ENCODE results near the gene TERF2IP. TPM values are rescaled to one million over a fixed set of nuclear protein-coding genes. Genes with fewer than 3 reads are reported as not detected.

TERF2IP gene, protein sequence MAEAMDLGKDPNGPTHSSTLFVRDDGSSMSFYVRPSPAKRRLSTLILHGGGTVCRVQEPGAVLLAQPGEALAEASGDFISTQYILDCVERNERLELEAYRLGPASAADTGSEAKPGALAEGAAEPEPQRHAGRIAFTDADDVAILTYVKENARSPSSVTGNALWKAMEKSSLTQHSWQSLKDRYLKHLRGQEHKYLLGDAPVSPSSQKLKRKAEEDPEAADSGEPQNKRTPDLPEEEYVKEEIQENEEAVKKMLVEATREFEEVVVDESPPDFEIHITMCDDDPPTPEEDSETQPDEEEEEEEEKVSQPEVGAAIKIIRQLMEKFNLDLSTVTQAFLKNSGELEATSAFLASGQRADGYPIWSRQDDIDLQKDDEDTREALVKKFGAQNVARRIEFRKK
- 10 to 100 TPM; 28.6 to 44.0 (median 32.9) TPM for polyA plus RNA-seq
- long read RNA-seq, donor 1: 0 reads
- long read RNA-seq, donor 2, transcript TERF2IP-201 (3 exons, 2,118 nt): major isoform, 8 of 15 reads
- long read RNA-seq, donor 2, partial matches to known transcripts: 7 of 15 reads
- long read RNA-seq, donor 2, other reads (novel, unspliced or antisense): 0 of 15 reads
- long read RNA-seq, donor 3, transcript TERF2IP-201 (3 exons, 2,118 nt): major isoform, 34 of 39 reads
- long read RNA-seq, donor 3, partial matches to known transcripts: 5 of 39 reads
- long read RNA-seq, donor 3, other reads (novel, unspliced or antisense): 0 of 39 reads
- long read RNA-seq, donor 4: 0 reads
- long read RNA-seq, donor 5, transcript TERF2IP-201 (3 exons, 2,118 nt): major isoform, 12 of 25 reads
- long read RNA-seq, donor 5, partial matches to known transcripts: 13 of 25 reads
- long read RNA-seq, donor 5, other reads (novel, unspliced or antisense): 0 of 25 reads
- long read RNA-seq, donor 6, transcript TERF2IP-201 (3 exons, 2,118 nt): major isoform, 34 of 34 reads
- long read RNA-seq, donor 6, partial matches to known transcripts: 0 of 34 reads
- long read RNA-seq, donor 6, other reads (novel, unspliced or antisense): 0 of 34 reads
- long read RNA-seq, donor 7, transcript TERF2IP-201 (3 exons, 2,118 nt): major isoform, 75 of 75 reads
- long read RNA-seq, donor 7, partial matches to known transcripts: 0 of 75 reads
- long read RNA-seq, donor 7, other reads (novel, unspliced or antisense): 0 of 75 reads
- long read RNA-seq, donor 8, transcript TERF2IP-201 (3 exons, 2,118 nt): major isoform, 8 of 8 reads
- long read RNA-seq, donor 8, partial matches to known transcripts: 0 of 8 reads
- long read RNA-seq, donor 8, other reads (novel, unspliced or antisense): 0 of 8 reads
- long read RNA-seq, donor 9, transcript TERF2IP-201 (3 exons, 2,118 nt): major isoform, 13 of 13 reads
- long read RNA-seq, donor 9, partial matches to known transcripts: 0 of 13 reads
- long read RNA-seq, donor 9, other reads (novel, unspliced or antisense): 0 of 13 reads
- long read RNA-seq, donor 10, transcript TERF2IP-201 (3 exons, 2,118 nt): major isoform, 56 of 56 reads
- long read RNA-seq, donor 10, partial matches to known transcripts: 0 of 56 reads
- long read RNA-seq, donor 10, other reads (novel, unspliced or antisense): 0 of 56 reads

DNA sequence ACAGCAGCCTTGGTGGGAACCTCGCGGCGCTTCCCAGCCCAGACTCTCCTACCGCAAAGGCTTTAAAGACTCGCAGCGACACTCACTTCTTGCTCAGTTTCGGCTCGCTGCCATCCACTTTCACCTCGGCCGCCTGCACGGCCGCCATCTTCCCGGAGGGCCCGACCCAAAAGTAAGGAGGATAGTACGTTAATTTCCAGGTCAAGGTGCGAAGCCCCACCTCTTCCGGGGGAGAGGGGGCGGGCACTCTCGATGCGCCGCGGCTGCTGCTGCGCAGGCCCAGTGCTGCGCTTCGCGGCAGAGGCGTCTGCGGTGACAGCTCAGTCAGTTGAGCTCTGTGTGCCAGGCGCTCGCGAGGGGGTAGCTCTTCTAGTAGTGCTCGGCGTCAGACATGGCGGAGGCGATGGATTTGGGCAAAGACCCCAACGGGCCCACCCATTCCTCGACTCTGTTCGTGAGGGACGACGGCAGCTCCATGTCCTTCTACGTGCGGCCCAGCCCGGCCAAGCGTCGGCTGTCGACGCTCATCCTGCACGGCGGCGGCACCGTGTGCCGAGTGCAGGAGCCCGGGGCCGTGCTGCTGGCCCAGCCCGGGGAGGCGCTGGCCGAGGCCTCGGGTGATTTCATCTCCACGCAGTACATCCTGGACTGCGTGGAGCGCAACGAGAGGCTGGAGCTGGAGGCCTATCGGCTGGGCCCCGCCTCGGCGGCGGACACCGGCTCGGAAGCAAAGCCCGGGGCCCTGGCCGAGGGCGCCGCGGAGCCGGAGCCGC, at the start of gene TERF2IP, which contains the start of gene KARS1:
TSS of gene TERF2IP (plus strand) at position 282 of the 773 bp plus-strand sequence. CDS start at position 392, 110 bp downstream.
TSS of gene KARS1 (minus strand) at position 174 of the 773 bp plus-strand sequence. CDS start at position 148, 26 bp downstream.
- 0 to 1% (median 0%) methylated on average over 74 to 76 of the region's 76 CpGs for WGBS, 3 donors
- Histone ChIP-seq H3K4me3 (ENCODE audit: low read depth in 1 of 3, low read length in 3 of 3) (peak within 1 kb of the TSS; percentile 89 to 99 (median 95)), H3K9me3 (ENCODE audit: control insufficient read depth in 2 of 2, insufficient read depth in 1 of 2, low read depth in 1 of 2, low read length in 1 of 2) (no peaks in the 10 kb centered on the region), H3K4me1 (ENCODE audit: control insufficient read depth in 3 of 3, insufficient read depth in 2 of 3, low read depth in 1 of 3, low read length in 2 of 3) (peaks cover 4 to 22% (median 10%) of the 10 kb centered on the region in 3 donors), H3K27ac (ENCODE audit: low read depth in 1 of 3, low read length in 2 of 3) (peak within 1 kb of the TSS; percentile 95 to 99 (median 97)), H3K27me3 (ENCODE audit: control insufficient read depth in 3 of 3, insufficient read depth in 3 of 3, low read length in 3 of 3) (no peaks in the 10 kb centered on the region), H3K36me3 (ENCODE audit: control insufficient read depth in 3 of 3, insufficient read depth in 2 of 3, low read depth in 1 of 3, low read length in 3 of 3) (peaks cover 0 to 16% (median 5%) of the 10 kb centered on the region in 3 donors)
- FAIRE-seq: no peak
- peak; percentile 95 to 97 for DNase-seq

DNA sequence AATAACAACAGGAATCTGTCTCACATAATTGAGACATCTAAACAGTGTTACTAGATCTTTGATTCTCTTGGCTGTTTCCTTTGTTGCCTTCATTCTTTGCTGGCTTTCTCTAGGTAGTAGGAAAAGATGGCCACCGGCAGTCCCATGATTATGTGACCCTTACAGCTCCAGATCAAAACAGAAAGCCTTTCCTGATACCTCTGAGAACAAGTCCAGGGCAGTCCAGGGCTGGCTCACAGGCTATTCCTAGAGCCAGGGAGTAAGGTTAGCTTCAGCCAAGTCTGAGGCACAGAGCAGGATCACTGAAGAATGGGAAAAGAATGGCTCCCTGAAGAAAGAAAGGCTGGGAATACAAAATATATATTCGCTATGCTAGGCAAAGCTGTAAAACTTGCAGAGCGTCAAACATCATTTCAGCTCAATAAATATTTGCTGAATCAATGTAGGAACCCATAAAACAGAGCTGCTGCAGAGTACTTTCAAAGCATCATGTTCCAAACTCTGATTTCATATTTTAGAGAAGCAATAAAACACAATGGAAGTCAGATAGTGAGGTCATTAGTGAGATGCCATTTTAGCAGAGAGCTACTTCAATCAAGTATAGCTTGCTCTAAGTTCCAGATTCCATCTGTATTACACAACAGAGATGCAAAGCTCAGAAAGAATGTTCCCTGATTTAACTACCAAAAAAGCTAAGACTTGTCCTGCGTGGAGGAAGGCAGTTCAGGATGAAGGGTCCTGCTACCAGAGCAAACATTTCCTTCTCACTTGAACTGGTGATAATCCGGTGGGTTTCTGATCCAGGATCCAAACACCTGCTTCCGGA, 47.9 kb upstream of the TERF2IP start:
- Histone ChIP-seq H3K27ac (ENCODE audit: low read depth in 1 of 3, low read length in 2 of 3) (peak overlapping the region in 1 of 3 donors; percentile 17), H3K36me3 (ENCODE audit: control insufficient read depth in 3 of 3, insufficient read depth in 2 of 3, low read depth in 1 of 3, low read length in 3 of 3) (peaks cover 19 to 43% (median 22%) of the 10 kb centered on the region in 3 donors), H3K27me3 (ENCODE audit: control insufficient read depth in 3 of 3, insufficient read depth in 3 of 3, low read length in 3 of 3) (no peaks in the 10 kb centered on the region), H3K9me3 (ENCODE audit: control insufficient read depth in 2 of 2, insufficient read depth in 1 of 2, low read depth in 1 of 2, low read length in 1 of 2) (peaks cover 0 to 8% of the 10 kb centered on the region in 2 donors), H3K4me1 (ENCODE audit: control insufficient read depth in 3 of 3, insufficient read depth in 2 of 3, low read depth in 1 of 3, low read length in 2 of 3) (no peaks in the 10 kb centered on the region), H3K4me3 (ENCODE audit: low read depth in 1 of 3, low read length in 3 of 3) (no peak overlapping the region)
- FAIRE-seq (no peak), DNase-seq (no peak)
- WGBS, 3 donors: 88 to 92% (median 91%) methylated on average over 6 of the region's 6 CpGs

DNA sequence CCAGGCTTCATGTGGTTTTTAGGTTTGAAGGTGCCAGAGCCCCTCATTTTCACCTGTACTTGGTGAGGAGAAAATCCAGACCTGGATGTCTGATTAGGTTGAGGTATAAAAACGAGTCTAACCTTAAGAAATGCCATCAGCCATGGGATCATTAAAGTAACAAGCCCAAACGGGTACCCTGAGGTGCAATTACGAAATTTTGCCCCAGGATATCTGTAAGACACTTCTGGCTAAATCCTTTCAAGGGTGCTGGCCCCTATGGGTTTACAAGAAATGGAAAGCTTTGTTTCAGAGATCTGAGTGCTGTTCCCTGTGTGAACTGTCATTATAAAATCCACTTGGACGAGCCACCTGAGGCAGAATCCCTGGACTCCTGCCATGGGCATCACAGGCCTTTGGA, 44.3 kb upstream of the TERF2IP start:
- no peak overlapping the region for H3K4me3 ChIP-seq (ENCODE audit: low read depth in 1 of 3, low read length in 3 of 3)
- 92 to 95% (median 93%) methylated on average over 4 of the region's 4 CpGs for WGBS, 3 donors
- H3K9me3 ChIP-seq (ENCODE audit: control insufficient read depth in 2 of 2, insufficient read depth in 1 of 2, low read depth in 1 of 2, low read length in 1 of 2): peaks cover 0 to 8% of the 10 kb centered on the region in 2 donors
- DNase-seq (no peak), FAIRE-seq (no peak)
- peaks cover 19 to 42% (median 30%) of the 10 kb centered on the region in 3 donors for H3K36me3 ChIP-seq (ENCODE audit: control insufficient read depth in 3 of 3, insufficient read depth in 2 of 3, low read depth in 1 of 3, low read length in 3 of 3)
- no peak overlapping the region for H3K27ac ChIP-seq (ENCODE audit: low read depth in 1 of 3, low read length in 2 of 3)
- H3K27me3 ChIP-seq (ENCODE audit: control insufficient read depth in 3 of 3, insufficient read depth in 3 of 3, low read length in 3 of 3): no peaks in the 10 kb centered on the region
- H3K4me1 ChIP-seq (ENCODE audit: control insufficient read depth in 3 of 3, insufficient read depth in 2 of 3, low read depth in 1 of 3, low read length in 2 of 3): no peaks in the 10 kb centered on the region

DNA sequence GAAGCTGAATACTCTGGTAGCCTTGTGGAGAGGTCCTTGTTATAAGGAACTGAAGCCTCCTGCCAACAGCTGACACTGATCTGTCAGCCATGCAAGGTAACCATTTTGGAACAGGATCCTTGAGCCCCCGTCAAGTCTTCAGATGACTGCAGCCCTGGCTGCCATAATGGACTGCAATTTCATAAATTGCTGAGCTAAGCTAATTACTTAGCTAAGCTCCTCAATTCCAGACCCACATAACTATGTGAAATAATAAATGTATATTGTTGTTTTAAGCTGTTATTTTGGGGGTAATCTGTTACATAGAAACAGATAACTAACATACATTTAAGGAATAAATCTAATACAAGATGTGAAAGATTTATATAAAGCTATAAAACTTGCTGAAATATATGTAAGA, 41.1 kb upstream of the TERF2IP start:
- H3K9me3 ChIP-seq (ENCODE audit: control insufficient read depth in 2 of 2, insufficient read depth in 1 of 2, low read depth in 1 of 2, low read length in 1 of 2): peaks cover 0 to 8% of the 10 kb centered on the region in 2 donors
- FAIRE-seq (no peak), DNase-seq (no peak)
- no peak overlapping the region for H3K27ac ChIP-seq (ENCODE audit: low read depth in 1 of 3, low read length in 2 of 3)
- 96 to 100% (median 98%) methylated on average over 1 of the region's 1 CpG for WGBS, 3 donors
- H3K4me1 ChIP-seq (ENCODE audit: control insufficient read depth in 3 of 3, insufficient read depth in 2 of 3, low read depth in 1 of 3, low read length in 2 of 3): no peaks in the 10 kb centered on the region
- H3K36me3 ChIP-seq (ENCODE audit: control insufficient read depth in 3 of 3, insufficient read depth in 2 of 3, low read depth in 1 of 3, low read length in 3 of 3): peaks cover 22 to 50% (median 28%) of the 10 kb centered on the region in 3 donors
- H3K4me3 ChIP-seq (ENCODE audit: low read depth in 1 of 3, low read length in 3 of 3): no peak overlapping the region
- no peaks in the 10 kb centered on the region for H3K27me3 ChIP-seq (ENCODE audit: control insufficient read depth in 3 of 3, insufficient read depth in 3 of 3, low read length in 3 of 3)

DNA sequence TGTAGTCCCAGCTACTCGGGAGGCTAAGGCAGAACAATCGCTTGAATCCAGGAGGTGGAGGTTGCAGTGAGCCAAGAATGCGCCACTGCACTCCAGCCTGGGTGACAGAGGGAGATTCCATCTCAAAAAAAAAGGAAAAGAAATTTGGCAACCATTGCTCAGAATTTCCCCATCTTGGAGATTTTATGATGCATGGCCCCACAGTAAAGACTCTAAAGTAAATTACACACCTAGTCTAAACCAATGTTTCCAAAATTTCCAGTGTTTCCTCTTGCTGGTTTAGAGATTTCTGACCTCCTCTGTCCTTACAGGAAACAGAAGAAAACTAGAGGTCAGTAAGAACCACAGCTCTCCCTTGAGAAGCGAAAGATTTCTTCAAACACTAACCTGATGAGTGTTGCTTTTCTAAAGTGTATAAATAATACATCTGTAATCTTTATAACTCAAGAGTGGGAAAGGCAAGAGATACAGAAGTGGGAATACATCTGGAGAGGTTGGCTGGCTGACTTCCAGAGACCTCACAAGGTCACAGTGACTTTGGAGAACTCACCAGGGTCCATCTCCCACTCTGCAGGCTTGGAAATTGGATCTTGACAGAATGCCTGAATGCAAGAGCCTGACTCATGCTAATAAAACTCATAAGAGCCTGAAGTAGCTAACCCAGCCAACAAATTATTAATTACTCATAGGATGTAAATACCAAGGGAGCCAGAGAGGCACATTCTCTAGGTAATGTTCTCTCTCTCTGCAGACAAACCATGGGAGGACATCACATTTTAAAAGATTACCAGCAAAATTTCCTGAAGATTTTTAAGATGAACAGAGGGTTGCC, 33.3 kb upstream of the TERF2IP start:
- FAIRE-seq (no peak), DNase-seq (no peak)
- H3K9me3 ChIP-seq (ENCODE audit: control insufficient read depth in 2 of 2, insufficient read depth in 1 of 2, low read depth in 1 of 2, low read length in 1 of 2): peaks cover 0 to 3% of the 10 kb centered on the region in 2 donors
- no peaks in the 10 kb centered on the region for H3K27me3 ChIP-seq (ENCODE audit: control insufficient read depth in 3 of 3, insufficient read depth in 3 of 3, low read length in 3 of 3)
- H3K4me1 ChIP-seq (ENCODE audit: control insufficient read depth in 3 of 3, insufficient read depth in 2 of 3, low read depth in 1 of 3, low read length in 2 of 3): no peaks in the 10 kb centered on the region
- H3K36me3 ChIP-seq (ENCODE audit: control insufficient read depth in 3 of 3, insufficient read depth in 2 of 3, low read depth in 1 of 3, low read length in 3 of 3): peaks cover 9 to 55% (median 16%) of the 10 kb centered on the region in 3 donors
- H3K4me3 ChIP-seq (ENCODE audit: low read depth in 1 of 3, low read length in 3 of 3): no peak overlapping the region
- no peak overlapping the region for H3K27ac ChIP-seq (ENCODE audit: low read depth in 1 of 3, low read length in 2 of 3)
- 96 to 98% (median 97%) methylated on average over 4 of the region's 4 CpGs for WGBS, 3 donors

DNA sequence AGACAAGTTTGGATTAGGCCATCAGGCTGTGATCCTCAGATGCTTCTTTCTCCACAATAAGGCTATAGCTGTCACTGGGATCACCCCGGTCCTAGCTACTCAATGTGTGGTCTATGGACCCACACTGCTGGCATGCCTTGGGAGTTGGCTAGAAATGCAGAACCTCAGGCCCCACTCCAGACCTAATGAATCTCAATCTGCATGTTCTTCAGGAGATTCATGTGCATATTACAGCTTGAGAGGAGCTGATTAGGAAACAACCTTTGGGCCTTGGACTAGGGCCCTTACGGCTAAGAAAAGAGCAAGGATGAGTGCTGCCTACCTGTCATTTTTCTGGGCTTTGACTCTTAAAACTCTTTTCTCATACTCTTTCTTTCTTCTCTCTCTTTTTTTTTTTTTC, 32.0 kb upstream of the TERF2IP start:
- H3K27me3 ChIP-seq (ENCODE audit: control insufficient read depth in 3 of 3, insufficient read depth in 3 of 3, low read length in 3 of 3): no peaks in the 10 kb centered on the region
- DNase-seq (no peak), FAIRE-seq (no peak)
- peaks cover 9 to 55% (median 15%) of the 10 kb centered on the region in 3 donors for H3K36me3 ChIP-seq (ENCODE audit: control insufficient read depth in 3 of 3, insufficient read depth in 2 of 3, low read depth in 1 of 3, low read length in 3 of 3)
- peaks cover 0 to 3% of the 10 kb centered on the region in 2 donors for H3K9me3 ChIP-seq (ENCODE audit: control insufficient read depth in 2 of 2, insufficient read depth in 1 of 2, low read depth in 1 of 2, low read length in 1 of 2)
- WGBS, 3 donors: 89 to 95% (median 89%) methylated on average over 2 of the region's 2 CpGs
- H3K4me1 ChIP-seq (ENCODE audit: control insufficient read depth in 3 of 3, insufficient read depth in 2 of 3, low read depth in 1 of 3, low read length in 2 of 3): no peaks in the 10 kb centered on the region
- no peak overlapping the region for H3K4me3 ChIP-seq (ENCODE audit: low read depth in 1 of 3, low read length in 3 of 3)
- H3K27ac ChIP-seq (ENCODE audit: low read depth in 1 of 3, low read length in 2 of 3): no peak overlapping the region

Measured in small intestine (tissue), 16 donors.